Subcutaneous preadipocyte (primary cell): ENCODE measurements around the gene ZNF780B. TPM values are rescaled to one million over a fixed set of nuclear protein-coding genes. Genes with fewer than 3 reads are reported as not detected.

Source experiments
- total RNA-seq: library from RNA; depleted of rRNA; stranded (reverse); fragments of >200 nt; gene quantifications from 2 replicates; pipeline ENCODE4 v1.2.3, GENCODE V29; 2012

The ZNF780B gene
- 11.0 and 14.1 TPM in 2 replicates for total RNA-seq

DNA sequence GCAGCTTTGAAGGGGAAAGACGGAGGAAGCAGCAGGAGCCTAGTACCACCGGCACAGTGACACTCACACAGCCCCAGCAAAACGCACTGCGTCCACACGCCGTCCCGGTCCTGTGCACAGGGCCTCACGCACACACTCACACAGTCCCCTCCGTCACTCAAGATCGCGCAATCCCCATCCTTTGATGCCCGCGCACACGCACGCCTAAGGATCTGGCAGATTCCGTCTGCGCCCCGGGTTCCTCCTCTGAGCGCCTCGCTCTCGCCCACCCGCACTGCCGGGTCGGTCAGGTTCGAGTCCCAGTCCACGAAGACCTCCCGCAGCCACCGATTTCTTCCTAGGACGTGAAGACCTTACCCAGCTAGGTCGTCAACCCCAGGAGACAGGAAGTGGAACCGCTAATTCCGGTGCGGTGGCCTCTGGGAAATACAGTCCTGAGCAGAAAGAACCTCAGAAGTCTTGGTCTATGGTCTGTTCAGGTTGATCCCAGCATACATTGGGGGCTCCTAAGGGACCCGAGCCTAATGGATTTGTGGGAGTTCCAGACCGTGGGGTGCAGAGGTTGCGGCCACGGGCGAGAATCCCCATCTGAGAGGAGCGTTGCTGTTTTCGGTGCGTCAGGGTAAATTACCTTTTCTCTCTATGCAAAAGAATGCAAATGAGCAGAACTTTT lies at the start of gene ZNF780B:
TSS of gene ZNF780B (minus strand) at position 400 of the 673 bp plus-strand sequence. CDS start 5,899 bp downstream, outside the sequence.

DNA sequence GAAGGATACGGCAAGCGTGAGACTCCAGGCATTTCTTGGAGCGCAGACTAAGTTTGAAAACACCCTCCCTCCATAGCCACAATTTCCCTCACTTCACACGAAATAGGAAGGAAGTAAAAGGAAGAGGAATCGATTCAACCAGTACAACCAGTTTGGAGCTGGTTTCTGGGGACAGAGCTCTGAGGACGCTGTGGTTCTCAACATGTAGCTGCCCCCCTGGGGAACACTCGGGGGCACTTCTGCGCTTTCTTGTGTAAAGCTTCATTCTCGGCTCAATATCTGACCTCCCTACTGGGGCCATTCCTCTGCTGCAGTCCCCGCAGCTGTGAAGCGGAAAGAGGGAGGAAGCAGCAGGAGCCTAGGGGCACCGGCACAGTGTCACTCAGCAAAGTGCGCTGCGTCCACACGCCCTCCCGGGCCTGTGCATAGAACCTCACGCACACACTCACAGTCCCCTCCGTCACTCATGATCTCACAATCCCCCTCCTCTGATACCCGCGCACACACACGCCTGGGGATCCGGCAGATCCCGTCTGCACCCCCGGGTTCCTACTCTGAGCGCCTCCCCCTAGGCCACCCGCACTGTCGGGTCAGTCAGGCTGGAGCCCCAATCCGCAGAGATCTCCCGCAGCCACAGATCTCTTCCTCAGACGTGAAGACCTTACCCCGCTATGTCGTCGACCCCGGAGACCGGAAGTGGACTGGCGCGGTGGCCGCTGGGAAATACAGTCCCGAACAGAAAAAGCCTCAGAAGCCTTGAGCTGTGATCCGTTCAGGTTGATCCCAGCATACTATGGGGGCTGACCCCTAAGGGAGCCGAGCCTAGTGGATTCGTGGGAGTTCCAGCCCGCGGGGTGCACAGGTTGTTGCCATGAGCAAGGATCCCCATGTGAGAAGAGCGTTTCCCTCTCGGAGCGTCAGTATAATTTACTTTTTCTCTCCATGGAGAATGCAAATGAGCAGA lies 34.5 kb upstream of the ZNF780B start, which contains the start of gene ZNF780A:
TSS of gene ZNF780A (minus strand) at position 703 of the 964 bp plus-strand sequence. CDS start 6,190 bp downstream, outside the sequence.

DNA sequence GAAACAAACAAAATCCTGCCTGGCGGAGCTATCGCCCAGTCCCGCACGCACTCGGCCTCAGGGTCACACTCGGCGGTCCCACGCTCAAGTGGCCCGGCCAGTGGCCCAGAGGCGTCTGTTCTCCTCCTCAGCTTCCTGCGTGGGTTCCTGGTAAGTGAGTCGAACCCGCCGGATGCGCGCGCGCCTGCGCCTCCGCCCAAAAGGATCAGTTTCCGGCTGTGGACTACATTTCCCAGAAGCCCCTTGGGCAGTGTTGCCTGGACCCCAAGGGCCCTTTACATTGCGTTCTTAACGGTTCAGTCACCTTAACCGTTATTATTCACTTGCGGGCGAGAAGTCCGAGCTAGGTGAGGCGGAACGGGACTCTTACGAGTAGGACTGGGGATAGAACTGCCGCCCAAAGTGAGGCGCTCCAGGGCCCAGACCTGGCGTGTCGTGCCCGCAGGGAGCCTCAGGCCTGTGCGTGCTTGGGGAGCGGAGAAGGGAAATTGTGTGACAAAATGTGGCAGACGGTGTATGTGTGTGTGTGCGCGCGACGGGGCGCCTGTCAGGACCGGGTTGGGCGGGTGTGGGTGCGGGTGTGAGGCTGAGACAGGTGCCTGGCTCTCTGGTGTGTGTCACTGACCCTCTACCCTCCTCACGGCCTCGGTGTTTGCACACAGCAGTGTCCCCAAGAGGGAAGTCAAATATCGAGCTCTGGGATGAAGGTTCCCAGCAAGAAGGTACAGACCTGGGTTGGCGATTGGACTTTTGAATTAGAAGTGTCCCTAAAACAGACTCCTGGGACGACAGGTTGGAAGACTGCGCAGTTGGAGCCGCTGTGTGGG lies 59.0 kb downstream of the ZNF780B start, which contains the start of gene ZNF546:
TSS of gene ZNF546 (plus strand) at position 250 of the 827 bp plus-strand sequence. CDS start 1,267 bp downstream, outside the sequence.

Other genes with a start within 250 kb of the ZNF780B start
- 9.0 and 14.7 TPM in 2 replicates for gene DYRK1B, start 222.1 kb downstream of the ZNF780B start, total RNA-seq
- 199 and 231 TPM in 2 replicates for gene FBL, start 209.9 kb downstream of the ZNF780B start, total RNA-seq
- under 0.01 and 0.59 TPM in 2 replicates for gene FCGBP, start 121.6 kb downstream of the ZNF780B start, total RNA-seq
- 111 and 112 TPM in 2 replicates for gene PSMC4, start 85.1 kb downstream of the ZNF780B start, total RNA-seq
- gene ZNF546, start 59.2 kb downstream of the ZNF780B start, total RNA-seq: 5.1 and 5.9 TPM in 2 replicates
- 11.7 and 14.7 TPM in 2 replicates for gene ZNF780A, start 34.7 kb upstream of the ZNF780B start, total RNA-seq
- 4.8 and 9.0 TPM in 2 replicates for gene MAP3K10, start 135.2 kb upstream of the ZNF780B start, total RNA-seq
- not detected in 2 replicates for gene TTC9B, start 162.2 kb upstream of the ZNF780B start, total RNA-seq
- 0.20 TPM in 1 of 2 replicates, not detected in the other for gene CCNP, start 170.5 kb upstream of the ZNF780B start, total RNA-seq
- 116 and 143 TPM in 2 replicates for gene AKT2, start 229.1 kb upstream of the ZNF780B start, total RNA-seq